T-helper 17 cell (primary cell): ENCODE data around the gene CFAP61. TPM values are rescaled to one million over a fixed set of nuclear protein-coding genes. Genes with fewer than 3 reads are reported as not detected.

Experiments used
- ATAC-seq: fragments of 150-1000 bp; cut with Tn5 transposase; 2 replicates; pipeline ENCODE4 v1.10.0; 2021; ENCODE audit warnings: mild to moderate bottlenecking, moderate library complexity
- DNase-seq, 3 donors: peaks; one replicate each; pipeline versions ENCODE4 v3.0.0 to v3.0.0-alpha.2; 2020 to 2021
- H3K9me3 ChIP-seq: one replicate; pipeline ENCODE4 v1.7.0; 2013; ENCODE audit warnings: low read length, mild to moderate bottlenecking; ENCODE audit not compliant: control insufficient read depth, poor library complexity, severe bottlenecking
- H3K27ac Mint-ChIP-seq: one replicate; pipeline ENCODE4 v1.8.0; 2022; ENCODE audit warnings: mild to moderate bottlenecking, moderate library complexity, mixed read lengths
- H3K27me3 Mint-ChIP-seq: one replicate; pipeline ENCODE4 v1.8.0; 2022; ENCODE audit warnings: mixed read lengths
- H3K36me3 Mint-ChIP-seq: one replicate; pipeline ENCODE4 v1.8.0; 2022; ENCODE audit warnings: low read depth, mixed read lengths
- H3K4me1 Mint-ChIP-seq: one replicate; pipeline ENCODE4 v1.8.0; 2022; ENCODE audit warnings: mild to moderate bottlenecking, mixed read lengths
- H3K4me3 Mint-ChIP-seq: one replicate; pipeline ENCODE4 v1.8.0; 2022; ENCODE audit warnings: mild to moderate bottlenecking, moderate library complexity, mixed read lengths
- total RNA-seq, 4 donors: library from RNA in 2 of 4; stranded (reverse) in 2 of 4; gene quantifications; one replicate each; pipeline ENCODE4 v1.2.3 and lab custom pipeline; 2022 to 2026

The CFAP61 gene
- total RNA-seq, 2 donors from 2014 or later = not detected

DNA sequence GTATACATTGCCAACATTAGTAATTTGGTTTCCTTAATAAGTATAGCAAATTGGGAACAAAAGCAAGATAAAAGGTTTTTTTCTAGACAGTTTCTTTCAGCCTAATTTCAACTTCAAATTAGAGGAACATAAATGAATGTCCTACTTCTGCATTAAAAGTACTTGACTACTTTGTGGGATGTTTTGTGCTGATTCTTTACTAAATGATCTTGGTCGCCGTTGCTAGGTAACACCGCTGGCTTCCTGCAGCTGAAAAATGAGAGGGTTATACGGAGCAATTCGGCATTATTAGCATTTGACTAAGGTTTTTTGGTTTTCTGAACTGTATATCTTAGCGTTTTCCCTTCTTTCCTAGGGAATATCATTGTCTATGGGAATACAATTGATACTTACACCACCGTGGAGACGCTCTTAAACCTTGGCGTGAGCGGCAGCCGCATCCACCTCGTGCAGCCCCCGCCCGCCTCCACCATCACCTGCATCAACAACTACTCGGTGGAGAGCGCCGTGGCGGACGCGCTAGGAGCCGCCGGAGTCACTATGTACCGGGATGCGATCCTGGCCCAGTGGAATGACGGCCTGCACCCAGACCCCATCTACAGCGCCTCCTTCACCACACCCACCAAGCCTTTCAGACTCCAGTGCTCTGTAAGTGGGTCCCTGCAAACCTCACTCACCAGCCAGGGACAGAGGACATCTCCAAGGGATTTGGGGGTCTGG is 224.6 kb downstream of the CFAP61 start:
- no peak overlapping the region for H3K27ac Mint-ChIP-seq
- H3K4me1 Mint-ChIP-seq = peaks cover 2% of the 10 kb centered on the region
- DNase-seq (no peak), ATAC-seq (no peak)
- H3K36me3 Mint-ChIP-seq = no peaks in the 10 kb centered on the region
- no peaks in the 10 kb centered on the region for H3K9me3 ChIP-seq
- H3K27me3 Mint-ChIP-seq = peaks cover 30% of the 10 kb centered on the region
- H3K4me3 Mint-ChIP-seq = peak overlapping the region; percentile 33

DNA sequence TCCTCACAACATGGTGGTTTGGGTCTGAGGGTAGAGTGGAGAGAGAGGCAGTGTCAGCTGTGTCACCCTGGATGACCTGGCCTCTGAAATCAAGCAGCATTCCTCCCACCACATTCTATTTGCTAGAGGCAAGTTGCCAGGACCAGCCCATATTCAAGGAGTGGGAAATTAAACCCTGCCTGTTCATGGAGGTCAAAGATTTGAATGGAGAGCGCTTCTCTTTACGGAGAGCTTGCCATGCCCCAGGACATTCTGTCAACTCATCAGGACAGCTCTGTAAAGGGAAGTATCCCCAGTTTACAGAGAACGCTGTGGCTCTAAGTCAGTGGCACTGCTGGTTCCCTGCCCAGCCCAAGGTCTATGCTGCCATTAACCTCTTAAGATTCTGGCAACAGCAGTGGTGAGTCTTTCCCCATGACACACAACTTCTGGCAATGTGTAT is 225.6 kb downstream of the CFAP61 start:
- Mint-ChIP-seq H3K36me3 (no peaks in the 10 kb centered on the region), H3K27ac (no peak overlapping the region), H3K4me3 (no peak overlapping the region), H3K4me1 (peaks cover 2% of the 10 kb centered on the region), H3K27me3 (peaks cover 30% of the 10 kb centered on the region)
- no peaks in the 10 kb centered on the region for H3K9me3 ChIP-seq
- ATAC-seq = no peak
- no peak for DNase-seq

DNA sequence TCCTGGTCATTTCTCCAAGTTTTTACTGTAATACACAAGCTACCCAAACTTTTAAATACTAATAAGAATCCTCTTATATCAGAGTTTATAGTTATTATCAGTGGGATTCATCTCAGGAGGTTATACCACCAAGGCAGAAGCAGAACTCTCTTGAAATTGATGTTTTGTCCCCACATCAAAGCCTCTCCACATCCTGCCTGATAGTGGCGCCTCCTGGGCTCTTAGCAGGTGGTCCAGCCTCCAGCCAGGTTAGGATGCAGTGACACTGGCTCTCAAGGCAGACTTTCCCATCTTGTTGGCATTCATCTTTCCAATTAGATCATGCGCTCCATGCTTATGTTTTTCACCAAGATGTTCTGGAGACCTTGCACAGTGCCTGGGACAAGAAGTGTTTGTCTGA is 233.7 kb downstream of the CFAP61 start:
- ATAC-seq (no peak), DNase-seq (no peak)
- Mint-ChIP-seq H3K27me3 (peaks cover 7% of the 10 kb centered on the region), H3K36me3 (no peaks in the 10 kb centered on the region), H3K27ac (no peak overlapping the region), H3K4me3 (no peak overlapping the region), H3K4me1 (no peaks in the 10 kb centered on the region)
- H3K9me3 ChIP-seq = no peaks in the 10 kb centered on the region

- no peaks in the 10 kb centered on the region for H3K4me1 Mint-ChIP-seq
- H3K9me3 ChIP-seq = no peaks in the 10 kb centered on the region
- no peaks in the 10 kb centered on the region for H3K27me3 Mint-ChIP-seq
- ATAC-seq (no peak), DNase-seq (no peak)
- H3K27ac Mint-ChIP-seq = no peak overlapping the region
- H3K36me3 Mint-ChIP-seq = no peaks in the 10 kb centered on the region
- no peak overlapping the region for H3K4me3 Mint-ChIP-seq
These were observed 237.0 kb downstream of the CFAP61 start for GRCh38 chr20:20289331-20289730.

DNA sequence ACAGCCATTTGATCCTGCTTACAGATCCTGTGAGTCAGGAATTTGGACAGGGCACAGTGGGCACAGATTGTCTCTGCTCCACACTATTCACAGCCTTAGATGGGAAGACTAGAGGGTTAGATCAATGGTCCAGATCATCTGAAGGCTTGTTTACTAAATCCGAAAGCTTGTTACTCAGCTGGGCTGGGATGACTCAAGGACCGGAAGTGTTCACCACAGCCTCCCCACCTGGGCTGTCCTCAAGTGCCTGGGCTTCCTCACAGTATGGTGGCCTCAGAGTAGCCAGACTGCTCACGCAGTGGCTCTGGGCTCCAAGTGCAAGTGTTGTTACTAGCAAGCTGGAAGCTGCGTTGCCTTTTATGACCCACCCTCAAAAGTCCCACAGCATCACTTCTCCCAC is 240.1 kb downstream of the CFAP61 start:
- DNase-seq (no peak), ATAC-seq (no peak)
- Mint-ChIP-seq H3K36me3 (no peaks in the 10 kb centered on the region), H3K27ac (no peak overlapping the region), H3K4me1 (no peaks in the 10 kb centered on the region), H3K27me3 (no peaks in the 10 kb centered on the region), H3K4me3 (no peak overlapping the region)
- H3K9me3 ChIP-seq = no peaks in the 10 kb centered on the region

- H3K36me3 Mint-ChIP-seq = no peaks in the 10 kb centered on the region
- DNase-seq (no peak), ATAC-seq (no peak)
- no peaks in the 10 kb centered on the region for H3K4me1 Mint-ChIP-seq
- no peaks in the 10 kb centered on the region for H3K27me3 Mint-ChIP-seq
- H3K9me3 ChIP-seq = no peaks in the 10 kb centered on the region
- H3K4me3 Mint-ChIP-seq = no peak overlapping the region
- H3K27ac Mint-ChIP-seq = no peak overlapping the region
These were observed 240.8 kb downstream of the CFAP61 start for GRCh38 chr20:20293141-20293540.

DNA sequence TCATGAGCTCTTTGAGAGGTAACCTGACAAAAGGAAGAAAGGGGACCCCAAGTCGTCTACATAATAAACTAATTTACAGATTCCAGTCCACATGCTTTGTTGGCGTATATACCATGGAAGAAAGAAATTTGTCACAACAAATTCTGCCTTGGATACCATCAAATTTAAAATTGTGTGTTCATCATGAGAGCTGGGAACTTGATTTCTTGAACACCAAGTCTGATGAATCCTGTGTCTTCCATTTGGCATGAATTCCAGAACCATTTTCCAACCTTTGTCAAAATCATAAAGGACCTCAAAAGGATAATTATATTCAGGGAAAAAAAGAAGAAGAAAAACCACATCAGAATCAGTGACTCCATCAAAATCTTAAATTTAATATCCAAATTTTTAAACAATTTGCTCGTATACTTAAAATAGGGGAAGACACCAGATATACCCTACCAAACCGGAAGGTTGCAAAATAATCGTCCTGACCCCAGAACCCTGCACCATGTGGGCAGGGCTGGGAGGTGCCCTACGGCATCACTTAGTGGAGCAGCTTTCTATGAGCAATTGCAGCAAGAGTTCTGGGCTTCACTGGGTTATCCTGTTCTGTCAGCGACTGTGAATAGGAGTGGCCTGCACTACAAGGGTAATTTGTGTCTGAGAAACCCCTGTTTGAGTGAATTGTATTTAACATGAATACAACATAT is 241.5 kb downstream of the CFAP61 start:
- Mint-ChIP-seq H3K4me3 (no peak overlapping the region), H3K27ac (no peak overlapping the region), H3K4me1 (no peaks in the 10 kb centered on the region), H3K36me3 (no peaks in the 10 kb centered on the region), H3K27me3 (no peaks in the 10 kb centered on the region)
- H3K9me3 ChIP-seq = no peaks in the 10 kb centered on the region
- DNase-seq (no peak), ATAC-seq (no peak)

DNA sequence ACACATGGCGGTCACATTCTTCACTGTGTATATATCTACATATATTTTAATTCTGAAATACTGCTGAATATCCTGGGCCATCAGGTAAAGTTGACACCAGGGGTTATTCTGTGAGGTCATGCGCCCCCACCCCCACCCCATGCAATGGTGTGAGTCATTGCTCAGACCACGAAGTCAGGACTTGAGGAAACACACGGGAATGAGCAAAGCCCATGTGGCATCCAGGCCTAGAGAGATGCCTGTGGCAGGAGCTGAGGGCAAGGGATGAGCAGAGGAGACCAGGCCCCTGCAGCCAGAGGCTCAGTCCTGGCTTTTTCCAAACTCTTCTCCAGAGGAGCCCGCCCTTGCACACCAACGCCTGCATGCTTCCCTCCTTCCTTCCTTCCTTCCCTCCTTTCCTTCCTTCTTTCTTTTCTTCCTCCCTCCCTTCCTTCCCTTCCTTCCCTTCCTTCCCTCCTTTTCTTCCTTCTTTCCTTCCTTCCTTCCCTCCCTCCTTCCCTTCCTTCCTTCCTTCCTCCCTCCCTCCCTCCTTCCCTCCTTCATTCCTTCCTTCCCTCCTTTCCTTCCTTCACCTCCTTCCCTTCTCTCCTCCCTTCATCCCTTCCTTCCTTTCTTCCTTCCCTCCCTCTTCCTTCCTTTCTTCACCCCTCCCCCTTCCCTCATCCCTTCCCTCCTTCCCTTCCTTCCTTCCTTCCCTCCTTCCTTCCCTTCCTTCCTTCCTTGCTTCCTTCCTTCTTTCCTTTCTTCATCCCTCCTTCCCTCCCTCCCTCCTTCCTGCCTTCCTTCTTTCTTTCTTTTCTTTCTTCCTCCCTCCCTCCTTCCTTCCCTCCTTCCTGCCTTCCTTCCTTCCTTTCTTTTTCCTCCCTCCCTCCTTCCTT is 243.5 kb downstream of the CFAP61 start:
- Mint-ChIP-seq H3K27ac (no peak overlapping the region), H3K4me1 (no peaks in the 10 kb centered on the region), H3K27me3 (no peaks in the 10 kb centered on the region), H3K4me3 (no peak overlapping the region), H3K36me3 (no peaks in the 10 kb centered on the region)
- DNase-seq (no peak), ATAC-seq (no peak)
- no peaks in the 10 kb centered on the region for H3K9me3 ChIP-seq

DNA sequence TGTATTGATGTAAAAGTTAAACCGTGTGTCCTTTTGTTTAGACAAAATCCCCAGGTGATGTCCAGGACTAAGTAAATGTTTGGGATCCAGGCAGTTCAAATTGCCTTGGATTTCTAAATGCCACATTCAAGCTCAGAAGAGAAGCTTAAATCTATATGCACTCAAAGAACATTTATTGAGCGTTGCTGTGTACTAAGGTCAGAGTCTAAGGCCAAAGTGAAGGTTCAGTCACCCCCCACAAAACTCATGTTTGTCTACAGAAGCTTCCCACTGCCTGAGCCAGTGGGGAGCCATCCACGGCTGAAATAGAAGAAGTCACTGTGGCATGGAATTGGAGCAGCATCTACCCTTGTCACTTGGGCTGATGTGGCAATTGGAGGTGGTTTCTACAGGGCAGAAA is 244.8 kb downstream of the CFAP61 start:
- DNase-seq (no peak), ATAC-seq (no peak)
- H3K36me3 Mint-ChIP-seq = no peaks in the 10 kb centered on the region
- no peaks in the 10 kb centered on the region for H3K4me1 Mint-ChIP-seq
- no peak overlapping the region for H3K27ac Mint-ChIP-seq
- H3K4me3 Mint-ChIP-seq = no peak overlapping the region
- H3K9me3 ChIP-seq = no peaks in the 10 kb centered on the region
- no peaks in the 10 kb centered on the region for H3K27me3 Mint-ChIP-seq

DNA sequence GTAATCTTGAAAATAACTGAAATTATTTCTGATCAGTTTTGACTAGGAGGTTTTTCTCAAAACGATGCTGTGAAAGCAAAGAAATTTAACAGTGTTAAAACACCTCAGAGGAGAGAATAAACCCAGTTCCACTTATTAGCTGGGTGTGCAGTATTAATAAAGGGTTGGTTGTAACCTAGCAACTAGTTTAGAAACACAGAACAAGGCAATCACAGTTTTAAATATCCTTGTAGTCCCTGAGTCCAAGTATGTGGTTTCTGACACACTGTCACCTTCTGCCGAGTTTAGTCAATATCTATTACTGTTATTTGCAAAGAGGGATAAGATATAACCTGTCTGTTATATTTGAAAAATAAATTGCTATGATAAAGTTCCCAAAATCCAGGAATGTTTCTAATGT is 245.4 kb downstream of the CFAP61 start:
- no peak overlapping the region for H3K27ac Mint-ChIP-seq
- H3K4me3 Mint-ChIP-seq = no peak overlapping the region
- ATAC-seq = no peak

GRCh38 chr20:20299904-20300303 is 247.6 kb downstream of the CFAP61 start:
- H3K27me3 Mint-ChIP-seq = no peaks in the 10 kb centered on the region
- no peaks in the 10 kb centered on the region for H3K4me1 Mint-ChIP-seq
- no peak overlapping the region for H3K4me3 Mint-ChIP-seq
- H3K36me3 Mint-ChIP-seq = no peaks in the 10 kb centered on the region
- no peaks in the 10 kb centered on the region for H3K9me3 ChIP-seq
- no peak overlapping the region for H3K27ac Mint-ChIP-seq
- ATAC-seq (no peak), DNase-seq (no peak)

More for the DNA sequence above, 245.4 kb downstream of the CFAP61 start:
- H3K27me3 Mint-ChIP-seq = no peaks in the 10 kb centered on the region
- no peaks in the 10 kb centered on the region for H3K9me3 ChIP-seq
- H3K36me3 Mint-ChIP-seq = no peaks in the 10 kb centered on the region
- DNase-seq = no peak
- no peaks in the 10 kb centered on the region for H3K4me1 Mint-ChIP-seq

GRCh38 chr20:20303320-20303719 is 251.0 kb downstream of the CFAP61 start:
- H3K27me3 Mint-ChIP-seq = peaks cover 22% of the 10 kb centered on the region
- ATAC-seq (no peak), DNase-seq (no peak)
- H3K4me1 Mint-ChIP-seq = no peaks in the 10 kb centered on the region
- H3K9me3 ChIP-seq = no peaks in the 10 kb centered on the region
- H3K4me3 Mint-ChIP-seq = no peak overlapping the region
- no peaks in the 10 kb centered on the region for H3K36me3 Mint-ChIP-seq
- H3K27ac Mint-ChIP-seq = no peak overlapping the region

DNA sequence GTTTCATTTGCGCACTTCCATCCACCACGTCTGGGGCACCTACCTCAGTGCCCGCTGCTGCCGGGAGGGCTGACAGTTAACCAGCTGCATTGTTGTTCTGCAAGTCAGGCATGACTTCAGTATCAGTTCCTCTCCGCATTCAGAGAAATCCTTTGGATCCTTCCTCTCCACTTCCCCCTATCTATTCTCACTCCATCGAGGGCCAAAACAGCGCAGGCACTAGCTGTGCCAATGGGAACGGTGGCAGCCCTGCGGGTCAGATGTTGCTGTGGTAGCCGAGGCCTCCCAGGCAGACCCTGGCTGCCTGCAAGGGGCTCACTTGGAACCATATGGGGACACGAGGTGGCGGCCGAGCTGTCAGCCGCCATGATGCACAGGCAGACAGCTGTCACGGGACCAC is 251.4 kb downstream of the CFAP61 start:
- no peaks in the 10 kb centered on the region for H3K9me3 ChIP-seq
- Mint-ChIP-seq H3K4me3 (no peak overlapping the region), H3K27ac (no peak overlapping the region), H3K27me3 (peaks cover 22% of the 10 kb centered on the region), H3K4me1 (no peaks in the 10 kb centered on the region), H3K36me3 (no peaks in the 10 kb centered on the region)
- DNase-seq (no peak), ATAC-seq (no peak)
